Measurements from ENCODE around the gene LONRF2.

LONRF2 gene

GRCh38 chr2:100274076-100274475 is 48.2 kb downstream of the LONRF2 start:
- DNase-seq: no peak

- no peak for DNase-seq
Measured at GRCh38 chr2:100273387-100273786, 48.9 kb downstream of the LONRF2 start.

GRCh38 chr2:100272841-100273329 is 49.4 kb downstream of the LONRF2 start:
- no peak for DNase-seq

- no peak for DNase-seq
Measured at GRCh38 chr2:100271210-100271609, 51.1 kb downstream of the LONRF2 start.

GRCh38 chr2:100270381-100271146 is 51.7 kb downstream of the LONRF2 start:
- DNase-seq: no peak

- DNase-seq: no peak
Measured at GRCh38 chr2:100269889-100270288, 52.4 kb downstream of the LONRF2 start.

GRCh38 chr2:100268986-100269385 is 53.3 kb downstream of the LONRF2 start:
- DNase-seq: no peak

- no peak for DNase-seq
Measured at GRCh38 chr2:100267751-100268150, 54.5 kb downstream of the LONRF2 start.

GRCh38 chr2:100266126-100266525 is 56.2 kb downstream of the LONRF2 start:
- DNase-seq: no peak

GRCh38 chr2:100265226-100265625 is 57.1 kb downstream of the LONRF2 start:
- no peak for DNase-seq

- DNase-seq: no peak
Measured at GRCh38 chr2:100264651-100265050, 57.6 kb downstream of the LONRF2 start.

GRCh38 chr2:100264121-100264520 is 58.2 kb downstream of the LONRF2 start:
- DNase-seq: no peak

- peak; percentile 40 for DNase-seq
Measured at GRCh38 chr2:100262555-100263320, 59.6 kb downstream of the LONRF2 start.

- no peak for DNase-seq
Measured at GRCh38 chr2:100262046-100262445, 60.3 kb downstream of the LONRF2 start.

- DNase-seq: no peak
Measured at GRCh38 chr2:100260712-100261620, 61.3 kb downstream of the LONRF2 start.

GRCh38 chr2:100259106-100259505 is 63.2 kb downstream of the LONRF2 start:
- no peak for DNase-seq

GRCh38 chr2:100257939-100258338 is 64.4 kb downstream of the LONRF2 start:
- DNase-seq: no peak

GRCh38 chr2:100256849-100257248 is 65.5 kb downstream of the LONRF2 start:
- no peak for DNase-seq

GRCh38 chr2:100256416-100256815 is 65.9 kb downstream of the LONRF2 start:
- DNase-seq: no peak

- DNase-seq: no peak
Measured at GRCh38 chr2:100254646-100255210, 67.6 kb downstream of the LONRF2 start.

- no peak for DNase-seq
Measured at GRCh38 chr2:100253786-100254185, 68.5 kb downstream of the LONRF2 start.

- no peak for DNase-seq
Measured at GRCh38 chr2:100252811-100253698, 69.2 kb downstream of the LONRF2 start.
